H1 (cell line): ENCODE results near the gene GRM7. TPM values are rescaled to one million over a fixed set of nuclear protein-coding genes. Genes with fewer than 3 reads are reported as not detected.

Source experiments
- CTCF ChIA-PET: fragments of 300-600 bp; sonication (Branson Sonifier 250); formaldehyde crosslinking; loops from one replicate; lab custom pipeline; 2021; ENCODE audit not compliant: partially characterized antibody; lab: Charles Lee
- POLR2A ChIA-PET: fragments of 300-600 bp; sonication (Branson Sonifier 250); formaldehyde crosslinking; loops from one replicate; lab custom pipeline; 2021; ENCODE audit warnings: inconsistent platforms; ENCODE audit not compliant: partially characterized antibody; lab: Charles Lee
- DNase-seq, 2 experiments: peaks; one replicate each; pipeline versions ENCODE4 v3.0.0 to v3.0.0-alpha.2; 2010 to 2022; ENCODE audit warnings: low spot score in 2 of 2, low read depth in 1 of 2, mixed read lengths in 1 of 2
- FAIRE-seq: peaks from 2 replicates; lab custom pipeline; 2011; peaks lifted over from hg19 to GRCh38; lab: Jason Lieb, UNC
- H2AFZ ChIP-seq: 2 replicates; pipeline ENCODE4 v1.8.1; 2012; ENCODE audit warnings: low read length, inconsistent platforms
- H2AK5ac ChIP-seq: 2 replicates; pipeline ENCODE4 v1.6.1; 2013; ENCODE audit warnings: low read depth, low read length
- H2BK120ac ChIP-seq: replicated peaks from 2 replicates; pipeline ENCODE3; 2013; ENCODE audit warnings: low read depth, low read length, inconsistent platforms
- H2BK12ac ChIP-seq: 2 replicates; pipeline ENCODE4 v1.6.1; 2013; ENCODE audit warnings: low read depth, low read length
- H2BK15ac ChIP-seq: 2 replicates; pipeline ENCODE4 v1.6.1; 2013; ENCODE audit warnings: low read length
- H2BK20ac ChIP-seq: 2 replicates; pipeline ENCODE4 v1.6.1; 2013; ENCODE audit warnings: low read length
- H2BK5ac ChIP-seq: 2 replicates; pipeline ENCODE4 v1.6.1; 2013; ENCODE audit warnings: low read depth, low read length
- H3K14ac ChIP-seq: 2 replicates; pipeline ENCODE4 v1.6.1; 2013; ENCODE audit warnings: inconsistent platforms; ENCODE audit not compliant: insufficient read length
- H3K18ac ChIP-seq: 2 replicates; pipeline ENCODE4 v1.6.1; 2013; ENCODE audit warnings: low read length; ENCODE audit errors: extremely low read depth
- H3K23ac ChIP-seq: 2 replicates; pipeline ENCODE4 v1.6.1; 2013; ENCODE audit warnings: inconsistent platforms; ENCODE audit not compliant: insufficient read length
- H3K23me2 ChIP-seq: 2 replicates; pipeline ENCODE4 v1.6.1; 2013; ENCODE audit warnings: low read depth, low read length
- H3K27ac ChIP-seq: 2 replicates; pipeline ENCODE4 v1.6.1; 2011; ENCODE audit warnings: low read depth, low read length, inconsistent platforms
- H3K27me3 ChIP-seq, 4 experiments: replicated peaks in 1 of 4; 1 replicate in 1 of 4; 2 replicates in 3 of 4; pipeline versions ENCODE4 v1.6.1 to v1.8.1; 2011 to 2013; ENCODE audit warnings: low read length in 3 of 4, mild to moderate bottlenecking in 3 of 4, inconsistent platforms in 2 of 4, mixed read lengths in 2 of 4, moderate library complexity in 1 of 4; ENCODE audit not compliant: control insufficient read depth in 3 of 4, insufficient read depth in 3 of 4; ENCODE audit errors: extremely low read depth in 1 of 4
- H3K36me3 ChIP-seq, 4 experiments: 2 replicates each; pipeline versions ENCODE4 v1.6.1 to v1.8.1; 2011 to 2013; ENCODE audit warnings: mild to moderate bottlenecking in 4 of 4, low read length in 3 of 4, moderate library complexity in 2 of 4, control low read depth in 1 of 4, inconsistent platforms in 1 of 4; ENCODE audit not compliant: insufficient read depth in 4 of 4, control insufficient read depth in 2 of 4
- H3K4ac ChIP-seq: replicated peaks from 2 replicates; pipeline ENCODE3; 2013; ENCODE audit warnings: low read length, low read depth, mixed read lengths, inconsistent platforms; ENCODE audit not compliant: insufficient read length
- H3K4me1 ChIP-seq, 4 experiments: replicated peaks in 1 of 4; 1 replicate in 1 of 4; 2 replicates in 3 of 4; pipeline versions ENCODE4 v1.6.1 to v1.8.1; 2011 to 2013; ENCODE audit warnings: low read length in 3 of 4, inconsistent platforms in 2 of 4, mixed read lengths in 1 of 4; ENCODE audit not compliant: insufficient read depth in 4 of 4, control insufficient read depth in 3 of 4
- H3K4me2 ChIP-seq, 2 experiments: 2 replicates each; pipeline versions ENCODE4 v1.6.1 to v1.8.1; 2011 to 2013; ENCODE audit warnings: low read depth in 2 of 2, low read length in 2 of 2, control low read depth in 1 of 2, inconsistent platforms in 1 of 2, mild to moderate bottlenecking in 1 of 2; ENCODE audit not compliant: insufficient read depth in 1 of 2
- H3K4me3 ChIP-seq, 4 experiments: fragments of 200-600, 300-600 bp in 1 of 4; sonication (generic), shearing (Covaris generic), sonication (Bioruptor Twin) in 1 of 4; 2 replicates each; pipeline versions ENCODE4 v1.5.1 to v1.8.1; 2011 to 2016; ENCODE audit warnings: low read length in 4 of 4, low read depth in 3 of 4, control low read depth in 2 of 4, inconsistent platforms in 2 of 4, mild to moderate bottlenecking in 2 of 4, mixed read lengths in 1 of 4, moderate library complexity in 1 of 4; ENCODE audit not compliant: insufficient read depth in 2 of 4; ENCODE audit errors: extremely low read depth in 1 of 4
- H3K56ac ChIP-seq: replicated peaks from 2 replicates; pipeline ENCODE3; 2013; ENCODE audit warnings: low read depth, mild to moderate bottlenecking, mixed read lengths, low read length, inconsistent platforms; ENCODE audit not compliant: insufficient read length
- H3K79me1 ChIP-seq: 2 replicates; pipeline ENCODE4 v1.6.1; 2013; ENCODE audit warnings: low read depth, low read length, control low read depth
- H3K79me2 ChIP-seq, 2 experiments: 2 replicates each; pipeline versions ENCODE4 v1.6.1 to v1.8.1; 2012 to 2013; ENCODE audit warnings: low read length in 2 of 2, mild to moderate bottlenecking in 2 of 2, inconsistent platforms in 1 of 2; ENCODE audit not compliant: insufficient read depth in 2 of 2, control insufficient read depth in 1 of 2
- H3K9ac ChIP-seq, 4 experiments: replicated peaks in 1 of 4; 1 replicate in 1 of 4; 2 replicates in 3 of 4; pipeline versions ENCODE4 v1.6.1 to v1.8.1; 2011 to 2013; ENCODE audit warnings: low read depth in 3 of 4, low read length in 3 of 4, control low read depth in 2 of 4, mild to moderate bottlenecking in 2 of 4, moderate library complexity in 2 of 4, inconsistent platforms in 1 of 4; ENCODE audit errors: extremely low read depth in 1 of 4
- H3K9me3 ChIP-seq, 2 experiments: 2 replicates each; pipeline versions ENCODE4 v1.6.1 to v1.8.1; 2012 to 2013; ENCODE audit warnings: mild to moderate bottlenecking in 2 of 2, moderate library complexity in 2 of 2, control low read depth in 1 of 2, inconsistent platforms in 1 of 2, low read depth in 1 of 2, low read length in 1 of 2, mixed read lengths in 1 of 2; ENCODE audit not compliant: insufficient read depth in 2 of 2
- H4K20me1 ChIP-seq, 2 experiments: replicated peaks in 1 of 2; 2 replicates each; pipeline versions ENCODE3 to v1.8.1; 2011 to 2013; ENCODE audit warnings: inconsistent platforms in 2 of 2, low read length in 2 of 2, mild to moderate bottlenecking in 1 of 2; ENCODE audit not compliant: insufficient read depth in 2 of 2, control insufficient read depth in 1 of 2
- H4K5ac ChIP-seq: 2 replicates; pipeline ENCODE4 v1.6.1; 2013; ENCODE audit warnings: low read length, low read depth, mixed read lengths, inconsistent platforms; ENCODE audit not compliant: insufficient read length
- H4K8ac ChIP-seq: 2 replicates; pipeline ENCODE4 v1.8.0; 2013; ENCODE audit warnings: mild to moderate bottlenecking, moderate library complexity, low read length, inconsistent platforms; ENCODE audit not compliant: insufficient read depth; ENCODE audit errors: extremely low read depth
- H4K91ac ChIP-seq: replicated peaks from 2 replicates; pipeline ENCODE3; 2013; ENCODE audit warnings: low read length, mixed read lengths, inconsistent platforms; ENCODE audit not compliant: insufficient read length
- POLR2AphosphoS5 ChIP-seq: IDR thresholded peaks from 2 replicates; pipeline ENCODE4 v1.6.1; 2011; ENCODE audit warnings: low read depth, low read length
- SP1 ChIP-seq: IDR thresholded peaks from 2 replicates; pipeline ENCODE4 v1.6.1; 2011; ENCODE audit warnings: low read depth, low read length
- SP2 ChIP-seq: IDR thresholded peaks from 2 replicates; pipeline ENCODE4 v1.6.1; 2012; ENCODE audit warnings: mild to moderate bottlenecking, low read length, inconsistent platforms
- WGBS, 2 experiments: shearing (Covaris generic) in 1 of 2; methylation state at CpG; one replicate each; pipeline versions ENCODE4 v1.1.6 to v1.1.7; 2013 to 2015; ENCODE audit warnings: low lambda C conversion rate in 2 of 2, mixed read lengths in 2 of 2, inconsistent platforms in 1 of 2, low coverage in 1 of 2, missing lambda C conversion rate in 1 of 2; ENCODE audit not compliant: insufficient replicate concordance in 2 of 2, insufficient coverage in 1 of 2, insufficient read length in 1 of 2; ENCODE audit errors: extremely low coverage in 1 of 2, missing lambda C conversion rate in 1 of 2; 5-methylcytosine and 5-hydroxymethylcytosine counted together
- polyA plus RNA-seq, 7 experiments: library from polyadenylated mRNA; depleted of rRNA in 3 of 7; stranded (reverse) in 5 of 7; unstranded in 2 of 7; fragments of >200 nt in 5 of 7; fragments of 200-250 nt in 2 of 7; gene quantifications; 1 replicate in 5 of 7; 2 replicates in 1 of 7; 4 replicates in 1 of 7; pipeline versions ENCODE4 v1.2.1 to v1.2.3, GENCODE V29; 2011 to 2013; ENCODE audit warnings: missing spikeins in 2 of 7, mixed read lengths in 2 of 7
- total RNA-seq: library from RNA; stranded (reverse); fragmentation: NEBNext Ultra II Directional; extraction: Animal tissue kit (Norgen Biotek cat#: 25700); gene quantifications from 2 replicates; pipeline ENCODE4 v1.2.1, GENCODE V29; 2021

GRM7 gene
- total and polyA plus RNA-seq, 2 of the 8 experiments (the other 6 are each of a cell fraction or from before 2014, with no cell fraction given) = 0.17 to 0.24 TPM

- no peak overlapping the region for H4K8ac ChIP-seq
- no peak overlapping the region for H3K56ac ChIP-seq
- no peak overlapping the region for H3K4me3 ChIP-seq
- CTCF ChIA-PET = interaction anchor here (0.6 to 1.0 kb wide), 3 partner anchors 87 to 244 kb away, joined by 3 read pairs; no protein-coding TSS in a partner anchor
- no peak overlapping the region for H2AFZ ChIP-seq
- no peak overlapping the region for H3K23ac ChIP-seq
- no peaks in the 10 kb centered on the region for H4K20me1 ChIP-seq
- no peak overlapping the region for H3K4ac ChIP-seq
- H2BK12ac ChIP-seq = no peak overlapping the region
- H3K9me3 ChIP-seq = no peaks in the 10 kb centered on the region
- no peak overlapping the region for H2BK5ac ChIP-seq
- H3K79me1 ChIP-seq = no peaks in the 10 kb centered on the region
- no peak overlapping the region for H3K18ac ChIP-seq
- H2AK5ac ChIP-seq = no peak overlapping the region
- H2BK15ac ChIP-seq = no peak overlapping the region
- POLR2A ChIA-PET = no interaction called here
- H2BK20ac ChIP-seq = no peak overlapping the region
- DNase-seq = no peak
- H3K4me2 ChIP-seq = no peak overlapping the region
- H4K91ac ChIP-seq = no peak overlapping the region
- H3K79me2 ChIP-seq = no peaks in the 10 kb centered on the region
- FAIRE-seq = no peak
- no peaks in the 10 kb centered on the region for H3K36me3 ChIP-seq
- no peaks in the 10 kb centered on the region for H3K23me2 ChIP-seq
- no peak overlapping the region for H4K5ac ChIP-seq
- H3K9ac ChIP-seq = no peak overlapping the region
- H3K27ac ChIP-seq = no peak overlapping the region
- H3K14ac ChIP-seq = no peak overlapping the region
- WGBS, 2 experiments = 95% methylated on average over 7 of the region's 7 CpGs; no CpG with 5 or more reads in 1 of the 2 experiments
- H2BK120ac ChIP-seq = no peak overlapping the region
- H3K27me3 ChIP-seq = no peaks in the 10 kb centered on the region
- H3K4me1 ChIP-seq = peaks cover 0 to 4% (median 0%) of the 10 kb centered on the region in 4 experiments; a peak in 1 of 7 replicates
- TF ChIP-seq SP1 (no peak), SP2 (no peak), POLR2AphosphoS5 (no peak)
These were observed 124.9 kb downstream of the GRM7 start for GRCh38 chr3:6985848-6986247.
